ENCODE data around the gene EFCAB8.

EFCAB8 gene

GRCh38 chr20:32907886-32908285 lies 49.2 kb downstream of the EFCAB8 start:
- no peak overlapping the region for H3K4me3 ChIP-seq
- H3K27ac ChIP-seq, result no peak overlapping the region

GRCh38 chr20:32908334-32909292 lies 49.9 kb downstream of the EFCAB8 start:
- no peak overlapping the region for H3K4me3 ChIP-seq
- H3K27ac ChIP-seq, result no peak overlapping the region

GRCh38 chr20:32909451-32909850 lies 50.7 kb downstream of the EFCAB8 start:
- Histone ChIP-seq H3K4me3 (no peak overlapping the region), H3K27ac (no peak overlapping the region)

GRCh38 chr20:32909896-32910571 lies 51.3 kb downstream of the EFCAB8 start:
- H3K4me3 ChIP-seq, result no peak overlapping the region
- H3K27ac ChIP-seq, result no peak overlapping the region

GRCh38 chr20:32911355-32911754 lies 52.6 kb downstream of the EFCAB8 start:
- Histone ChIP-seq H3K4me3 (no peak overlapping the region), H3K27ac (no peak overlapping the region)

- no peak overlapping the region for H3K4me3 ChIP-seq
- no peak overlapping the region for H3K27ac ChIP-seq
Measured at GRCh38 chr20:32912688-32913087, 54.0 kb downstream of the EFCAB8 start.

- H3K27ac ChIP-seq, result no peak overlapping the region
Measured at GRCh38 chr20:32914031-32914430, 55.3 kb downstream of the EFCAB8 start.

GRCh38 chr20:32917191-32917950 lies 58.6 kb downstream of the EFCAB8 start:
- Histone ChIP-seq H3K4me3 (no peak overlapping the region), H3K27ac (no peak overlapping the region)

More at GRCh38 chr20:32914031-32914430, 55.3 kb downstream of the EFCAB8 start:
- no peak overlapping the region for H3K4me3 ChIP-seq

GRCh38 chr20:32918296-32918695 lies 59.6 kb downstream of the EFCAB8 start:
- no peak overlapping the region for H3K4me3 ChIP-seq
- H3K27ac ChIP-seq, result no peak overlapping the region

- Histone ChIP-seq H3K4me3 (no peak overlapping the region), H3K27ac (no peak overlapping the region)
Measured at GRCh38 chr20:32918751-32919150, 60.0 kb downstream of the EFCAB8 start.

- Histone ChIP-seq H3K27ac (no peak overlapping the region), H3K4me3 (no peak overlapping the region)
Measured at GRCh38 chr20:32920066-32920465, 61.3 kb downstream of the EFCAB8 start.

GRCh38 chr20:32920530-32921298 lies 62.0 kb downstream of the EFCAB8 start:
- H3K27ac ChIP-seq, result no peak overlapping the region
- no peak overlapping the region for H3K4me3 ChIP-seq

- Histone ChIP-seq H3K4me3 (no peak overlapping the region), H3K27ac (no peak overlapping the region)
Measured at GRCh38 chr20:32922466-32922865, 63.7 kb downstream of the EFCAB8 start.

GRCh38 chr20:32924781-32925180 lies 66.1 kb downstream of the EFCAB8 start:
- Histone ChIP-seq H3K27ac (no peak overlapping the region), H3K4me3 (no peak overlapping the region)

- Histone ChIP-seq H3K4me3 (no peak overlapping the region), H3K27ac (no peak overlapping the region)
Measured at GRCh38 chr20:32925481-32926196, 66.9 kb downstream of the EFCAB8 start.

GRCh38 chr20:32929162-32929561 lies 70.4 kb downstream of the EFCAB8 start:
- no peak overlapping the region for H3K27ac ChIP-seq
- H3K4me3 ChIP-seq, result no peak overlapping the region

- Histone ChIP-seq H3K4me3 (no peak overlapping the region), H3K27ac (no peak overlapping the region)
Measured at GRCh38 chr20:32930181-32930580, 71.5 kb downstream of the EFCAB8 start.

GRCh38 chr20:32930701-32931100 lies 72.0 kb downstream of the EFCAB8 start:
- H3K4me3 ChIP-seq, result no peak overlapping the region
- no peak overlapping the region for H3K27ac ChIP-seq

- no peak overlapping the region for H3K4me3 ChIP-seq
- H3K27ac ChIP-seq, result no peak overlapping the region
Measured at GRCh38 chr20:32934580-32934979, 75.9 kb downstream of the EFCAB8 start.
